Ascending aorta (tissue), 2 donors: ENCODE measurements around the gene ADAMTS2. TPM values are rescaled to one million over a fixed set of nuclear protein-coding genes. Genes with fewer than 3 reads are reported as not detected.

Experiments used
- DNase-seq, 2 donors: peaks; one replicate each; pipeline ENCODE4 v3.0.0-alpha.2; 2019; ENCODE audit warnings: low spot score in 2 of 2
- H3K27ac ChIP-seq, 2 donors: fragments of 200-600 bp; sonication (generic); one replicate each; pipeline ENCODE4 v1.5.1; 2016 to 2017; ENCODE audit warnings: mild to moderate bottlenecking in 1 of 2
- H3K27me3 ChIP-seq: fragments of 200-600 bp; sonication (generic); one replicate; pipeline ENCODE4 v1.5.1; 2017
- H3K36me3 ChIP-seq, 2 donors: fragments of 200-600 bp; sonication (generic); one replicate each; pipeline ENCODE4 v1.5.1; 2016
- H3K4me1 ChIP-seq, 2 donors: fragments of 200-600 bp; sonication (generic); one replicate each; pipeline ENCODE4 v1.5.1; 2016 to 2017; ENCODE audit warnings: mild to moderate bottlenecking in 1 of 2
- H3K4me3 ChIP-seq, 2 donors: fragments of 200-600 bp; sonication (generic); one replicate each; pipeline ENCODE4 v1.5.1; 2016 to 2017; ENCODE audit warnings: mild to moderate bottlenecking in 1 of 2
- H3K9me3 ChIP-seq, 2 donors: fragments of 200-600 bp; sonication (generic); one replicate each; pipeline ENCODE4 v1.5.1; 2016
- intact Hi-C: fragments of 100-400 bp; cut with DNase I; formaldehyde crosslinking; loops from one replicate; pipeline ENCODE4 v1.15.1; 2023
- total RNA-seq: library from RNA; depleted of rRNA; stranded (reverse); fragments of >200 nt; gene quantifications from one replicate; pipeline ENCODE4 v1.1.0, GENCODE V29; 2016
- TF ChIP-seq, protein P1 (sequence below), 3 experiments: fragments of 200-600 bp in 2 of 3; fragments of 450-650 bp in 1 of 3; sonication (generic) in 2 of 3; IDR thresholded peaks; one replicate each; pipeline ENCODE4 v1.5.1; 2016 to 2019; ENCODE audit warnings: antibody characterized with exemption in 3 of 3, mild to moderate bottlenecking in 1 of 3, moderate library complexity in 1 of 3

The ADAMTS2 gene
- total RNA-seq, 1 donor from 2014 or later, result 51.0 TPM

DNA sequence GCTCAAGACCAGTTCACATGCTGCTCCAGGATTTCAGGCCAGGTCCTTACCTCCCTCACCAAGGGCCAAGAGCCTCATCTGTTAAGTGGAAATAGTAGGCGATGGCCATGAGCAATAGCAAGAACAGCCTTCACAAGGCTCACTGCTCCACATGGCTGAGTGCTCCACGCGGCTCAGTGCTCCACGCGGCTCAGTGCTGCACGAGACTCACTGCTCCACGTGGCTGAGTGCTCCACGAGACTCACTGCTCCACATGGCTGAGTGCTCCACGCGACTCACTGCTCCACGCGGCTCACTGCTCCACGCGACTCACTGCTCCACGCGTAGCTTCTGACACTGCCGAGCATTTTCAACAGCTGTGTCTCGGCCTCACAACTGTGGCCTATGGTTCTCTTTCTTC is 36.4 kb upstream of the ADAMTS2 start:
- Histone ChIP-seq H3K9me3 (no peaks in the 10 kb centered on the region), H3K4me3 (no peak overlapping the region), H3K4me1 (no peaks in the 10 kb centered on the region), H3K27ac (no peak overlapping the region), H3K36me3 (no peaks in the 10 kb centered on the region), H3K27me3 (no peaks in the 10 kb centered on the region)
- TF ChIP-seq, protein P1, sequence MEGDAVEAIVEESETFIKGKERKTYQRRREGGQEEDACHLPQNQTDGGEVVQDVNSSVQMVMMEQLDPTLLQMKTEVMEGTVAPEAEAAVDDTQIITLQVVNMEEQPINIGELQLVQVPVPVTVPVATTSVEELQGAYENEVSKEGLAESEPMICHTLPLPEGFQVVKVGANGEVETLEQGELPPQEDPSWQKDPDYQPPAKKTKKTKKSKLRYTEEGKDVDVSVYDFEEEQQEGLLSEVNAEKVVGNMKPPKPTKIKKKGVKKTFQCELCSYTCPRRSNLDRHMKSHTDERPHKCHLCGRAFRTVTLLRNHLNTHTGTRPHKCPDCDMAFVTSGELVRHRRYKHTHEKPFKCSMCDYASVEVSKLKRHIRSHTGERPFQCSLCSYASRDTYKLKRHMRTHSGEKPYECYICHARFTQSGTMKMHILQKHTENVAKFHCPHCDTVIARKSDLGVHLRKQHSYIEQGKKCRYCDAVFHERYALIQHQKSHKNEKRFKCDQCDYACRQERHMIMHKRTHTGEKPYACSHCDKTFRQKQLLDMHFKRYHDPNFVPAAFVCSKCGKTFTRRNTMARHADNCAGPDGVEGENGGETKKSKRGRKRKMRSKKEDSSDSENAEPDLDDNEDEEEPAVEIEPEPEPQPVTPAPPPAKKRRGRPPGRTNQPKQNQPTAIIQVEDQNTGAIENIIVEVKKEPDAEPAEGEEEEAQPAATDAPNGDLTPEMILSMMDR (IDR thresholded peaks at IDR 0.05), result no peak
- no peak for DNase-seq
- intact Hi-C loops, result no loop called here

GRCh38 chr5:179380211-179381035 is 35.2 kb upstream of the ADAMTS2 start:
- Histone ChIP-seq H3K9me3 (no peaks in the 10 kb centered on the region), H3K27me3 (no peaks in the 10 kb centered on the region), H3K27ac (no peak overlapping the region), H3K36me3 (no peaks in the 10 kb centered on the region), H3K4me3 (no peak overlapping the region), H3K4me1 (no peaks in the 10 kb centered on the region)
- TF ChIP-seq, protein P1 (IDR thresholded peaks at IDR 0.05), result no peak
- intact Hi-C loops, result no loop called here
- DNase-seq, result no peak

DNA sequence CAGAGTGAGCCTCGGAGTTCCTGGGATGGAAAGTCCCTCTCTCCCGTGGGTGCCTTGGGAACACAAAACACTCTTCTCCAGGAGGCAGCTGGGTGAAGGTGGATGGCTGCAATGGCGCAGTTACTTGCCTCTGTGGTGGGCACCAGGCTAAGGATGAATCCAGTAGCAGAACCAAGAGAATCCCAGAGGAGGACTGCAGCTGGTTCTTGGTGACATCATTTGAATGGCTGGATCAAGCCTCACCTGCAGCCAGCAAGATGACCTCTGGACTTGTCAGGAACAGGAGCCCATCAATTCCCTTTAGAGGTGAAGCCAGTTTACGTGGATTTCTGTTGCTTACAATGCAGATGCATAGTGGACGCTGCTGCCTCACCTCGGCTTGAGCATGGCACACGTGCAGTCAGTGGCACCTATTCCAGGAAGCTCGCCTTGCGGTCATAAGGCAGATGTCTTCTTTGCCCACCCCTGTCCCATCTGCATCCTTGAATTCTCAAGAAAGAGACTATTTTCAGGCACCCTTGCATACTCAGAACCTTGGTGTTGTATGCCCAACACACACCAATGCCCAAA is 34.1 kb upstream of the ADAMTS2 start:
- intact Hi-C loops, result no loop called here
- Histone ChIP-seq H3K36me3 (no peaks in the 10 kb centered on the region), H3K27ac (no peak overlapping the region), H3K4me3 (no peak overlapping the region), H3K4me1 (no peaks in the 10 kb centered on the region), H3K27me3 (no peaks in the 10 kb centered on the region), H3K9me3 (no peaks in the 10 kb centered on the region)
- DNase-seq, result no peak
- TF ChIP-seq, protein P1 (IDR thresholded peaks at IDR 0.05), result no peak

- no peak for DNase-seq
- Histone ChIP-seq H3K27me3 (no peaks in the 10 kb centered on the region), H3K4me3 (no peak overlapping the region), H3K36me3 (no peaks in the 10 kb centered on the region), H3K27ac (no peak overlapping the region), H3K9me3 (no peaks in the 10 kb centered on the region), H3K4me1 (no peaks in the 10 kb centered on the region)
- TF ChIP-seq, protein P1 (IDR thresholded peaks at IDR 0.05), result no peak
- intact Hi-C loops, result no loop called here
These were observed 33.4 kb upstream of the ADAMTS2 start for GRCh38 chr5:179378441-179379271.

DNA sequence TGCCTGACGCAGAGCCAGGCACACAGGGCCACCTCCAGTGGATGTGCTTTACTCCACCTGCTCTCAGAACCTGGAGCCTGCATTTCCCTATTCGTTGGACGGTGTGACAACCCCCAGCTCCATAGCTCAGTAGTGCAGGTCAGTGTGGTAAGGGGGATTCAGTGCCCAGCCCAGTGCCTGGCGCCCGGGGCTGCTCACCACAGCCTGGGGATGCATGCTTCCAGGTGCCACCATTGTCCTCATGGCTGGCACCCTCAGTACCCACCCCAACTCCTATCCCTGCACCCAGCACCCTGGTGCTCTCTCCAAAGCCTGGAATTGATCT is 32.8 kb upstream of the ADAMTS2 start:
- intact Hi-C loops, result no loop called here
- no peaks in the 10 kb centered on the region for H3K4me1 ChIP-seq
- no peaks in the 10 kb centered on the region for H3K9me3 ChIP-seq
- H3K27me3 ChIP-seq, result no peaks in the 10 kb centered on the region
- no peak overlapping the region for H3K27ac ChIP-seq
- no peak for DNase-seq
- no peaks in the 10 kb centered on the region for H3K36me3 ChIP-seq
- TF ChIP-seq, protein P1 (IDR thresholded peaks at IDR 0.05), result no peak
- H3K4me3 ChIP-seq, result no peak overlapping the region
